ENCODE measurements around the gene TAF1. TPM values are rescaled to one million over a fixed set of nuclear protein-coding genes. Genes with fewer than 3 reads are reported as not detected.
"Not testable (repeated sequence)": the region's sequence is repeated elsewhere in the genome, so short reads cannot be mapped to it uniquely, and the experiment has no call there.

Gene TAF1
- total RNA-seq, 2 donors from 2014 or later: 24.4 to 38.9 TPM

- no CpG with 5 or more reads among the region's 6 CpGs for WGBS, 2 donors
- not testable (repeated sequence) for H3K4me3 ChIP-seq, ATAC-seq
Observed at GRCh38 chrX:71349867-71350266, 16.3 kb upstream of the TAF1 start.

DNA sequence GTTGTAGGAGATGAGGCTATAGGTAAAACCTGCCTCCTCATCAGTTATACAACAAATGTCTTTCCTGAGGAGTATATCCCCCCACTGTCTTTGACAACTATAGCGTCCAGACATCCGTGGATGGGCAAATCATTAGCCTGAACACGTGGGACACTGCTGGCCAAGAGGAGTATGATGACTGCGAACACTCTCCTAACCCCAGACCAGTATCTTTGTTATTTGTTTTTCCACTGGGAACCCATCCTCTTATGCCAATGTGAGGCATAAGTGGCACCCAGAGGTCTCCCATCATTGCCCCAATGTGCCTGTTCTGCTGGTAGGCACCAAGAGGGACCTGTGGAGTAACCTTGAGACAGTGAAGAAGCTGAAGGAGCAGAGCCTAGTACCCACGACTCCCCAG lies 13.7 kb upstream of the TAF1 start:
- H3K9me3 ChIP-seq; H3K36me3 ChIP-seq (replicated peaks in 1 of 2; ENCODE audit: insufficient read depth in 1 of 2, low read depth in 2 of 2); ATAC-seq; H3K27me3 ChIP-seq; DNase-seq; H3K4me1 ChIP-seq; H3K27ac ChIP-seq; intact Hi-C loops (cut with DNase I); H3K4me3 ChIP-seq: not testable (repeated sequence)
- 62% methylated on average over 5 of the region's 5 CpGs; no CpG with 5 or more reads in 1 of the 2 donors for WGBS, 2 donors

More at GRCh38 chrX:71349867-71350266, 16.3 kb upstream of the TAF1 start:
- DNase-seq; H3K4me1 ChIP-seq; H3K9me3 ChIP-seq; H3K36me3 ChIP-seq (replicated peaks in 1 of 2; ENCODE audit: insufficient read depth in 1 of 2, low read depth in 2 of 2); H3K27ac ChIP-seq; intact Hi-C loops (cut with DNase I); H3K27me3 ChIP-seq: not testable (repeated sequence)
- TF ChIP-seq, protein P1, sequence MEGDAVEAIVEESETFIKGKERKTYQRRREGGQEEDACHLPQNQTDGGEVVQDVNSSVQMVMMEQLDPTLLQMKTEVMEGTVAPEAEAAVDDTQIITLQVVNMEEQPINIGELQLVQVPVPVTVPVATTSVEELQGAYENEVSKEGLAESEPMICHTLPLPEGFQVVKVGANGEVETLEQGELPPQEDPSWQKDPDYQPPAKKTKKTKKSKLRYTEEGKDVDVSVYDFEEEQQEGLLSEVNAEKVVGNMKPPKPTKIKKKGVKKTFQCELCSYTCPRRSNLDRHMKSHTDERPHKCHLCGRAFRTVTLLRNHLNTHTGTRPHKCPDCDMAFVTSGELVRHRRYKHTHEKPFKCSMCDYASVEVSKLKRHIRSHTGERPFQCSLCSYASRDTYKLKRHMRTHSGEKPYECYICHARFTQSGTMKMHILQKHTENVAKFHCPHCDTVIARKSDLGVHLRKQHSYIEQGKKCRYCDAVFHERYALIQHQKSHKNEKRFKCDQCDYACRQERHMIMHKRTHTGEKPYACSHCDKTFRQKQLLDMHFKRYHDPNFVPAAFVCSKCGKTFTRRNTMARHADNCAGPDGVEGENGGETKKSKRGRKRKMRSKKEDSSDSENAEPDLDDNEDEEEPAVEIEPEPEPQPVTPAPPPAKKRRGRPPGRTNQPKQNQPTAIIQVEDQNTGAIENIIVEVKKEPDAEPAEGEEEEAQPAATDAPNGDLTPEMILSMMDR (IDR thresholded peaks at IDR 0.05): peak in 1 of 7 experiments; percentile 12

- no peak for ATAC-seq
- peaks cover 18% of the 10 kb centered on the region for H3K4me1 ChIP-seq
- no peaks in the 10 kb centered on the region for H3K9me3 ChIP-seq
- no peak for DNase-seq
- H3K4me3 ChIP-seq: no peak overlapping the region
- 96 to 100% methylated on average over 5 to 7 of the region's 14 CpGs for WGBS, 2 donors
- TF ChIP-seq, protein P1 (IDR thresholded peaks at IDR 0.05): no peak
- no peak for TF ChIP-seq POLR2A (IDR thresholded peaks at IDR 0.05)
- no peak overlapping the region for H3K27ac ChIP-seq
- no peaks in the 10 kb centered on the region for H3K36me3 ChIP-seq (replicated peaks in 1 of 2; ENCODE audit: insufficient read depth in 1 of 2, low read depth in 2 of 2)
- intact Hi-C loops (cut with DNase I): no loop called here
- no peaks in the 10 kb centered on the region for H3K27me3 ChIP-seq
Observed at GRCh38 chrX:71364221-71364620, 1.9 kb upstream of the TAF1 start.

DNA sequence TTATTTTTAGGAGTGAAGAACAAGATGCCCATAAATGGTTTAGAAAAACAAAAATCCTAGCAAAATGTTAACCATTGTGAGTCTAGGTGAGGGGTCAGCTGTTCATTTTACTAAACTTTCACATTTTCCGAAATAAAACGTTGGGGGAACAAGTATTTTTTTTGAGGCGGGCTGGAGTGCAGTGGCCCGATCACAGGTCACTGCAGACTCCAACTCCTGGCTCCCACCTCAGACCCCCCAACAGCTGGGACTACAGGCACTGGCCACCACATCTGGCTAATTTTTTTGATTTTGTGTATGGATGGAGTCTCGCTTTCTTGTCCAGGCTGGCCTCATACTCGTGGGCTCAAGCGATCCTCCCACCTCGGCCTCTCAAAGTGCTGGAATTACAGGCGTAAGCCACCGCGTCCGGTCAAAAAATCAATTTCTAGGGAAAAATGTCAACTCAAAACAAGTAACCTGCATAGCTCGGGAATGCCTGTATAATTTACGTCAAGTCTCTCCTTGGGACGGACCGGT lies 742 bp upstream of the TAF1 start:
- ATAC-seq: no peak
- intact Hi-C loops (cut with DNase I): no loop called here
- Histone ChIP-seq H3K9me3 (no peaks in the 10 kb centered on the region), H3K27me3 (no peaks in the 10 kb centered on the region), H3K27ac (peak overlapping the region; percentile 65 to 90 (median 85)), H3K4me3 (peak overlapping the region in 1 of 2 donors; percentile 3), H3K36me3 (replicated peaks in 1 of 2; ENCODE audit: insufficient read depth in 1 of 2, low read depth in 2 of 2) (no peaks in the 10 kb centered on the region), H3K4me1 (peaks cover 18% of the 10 kb centered on the region)
- DNase-seq: peak in 1 of 4 donors; percentile 12
- 3 to 20% methylated on average over 3 to 16 of the region's 16 CpGs for WGBS, 2 donors
- TF ChIP-seq, protein P1 (IDR thresholded peaks at IDR 0.05): peak in 3 of 7 experiments; percentile 8 to 25 (median 21)
- TF ChIP-seq POLR2A (IDR thresholded peaks at IDR 0.05): no peak

GRCh38 chrX:71366674-71367256 lies 608 bp downstream of the TAF1 start:
- TF ChIP-seq, protein P1 (IDR thresholded peaks at IDR 0.05): no peak
- no peak for TF ChIP-seq POLR2A (IDR thresholded peaks at IDR 0.05)
- 0% methylated on average over 12 to 30 of the region's 36 CpGs for WGBS, 2 donors
- intact Hi-C loops (cut with DNase I): no loop called here
- ATAC-seq (no peak), DNase-seq (peak; percentile 6 to 15 (median 15))
- peak overlapping the region; percentile 15 to 56 for H3K4me3 ChIP-seq
- H3K36me3 ChIP-seq (replicated peaks in 1 of 2; ENCODE audit: insufficient read depth in 1 of 2, low read depth in 2 of 2): no peaks in the 10 kb centered on the region
- H3K9me3 ChIP-seq: no peaks in the 10 kb centered on the region
- peaks cover 18% of the 10 kb centered on the region for H3K4me1 ChIP-seq
- H3K27me3 ChIP-seq: no peaks in the 10 kb centered on the region
- peak overlapping the region; percentile 63 to 90 (median 80) for H3K27ac ChIP-seq

Measured in body of pancreas (tissue), 4 donors.